IPS-18c (cell line): ENCODE measurements around the gene GRM4.

Source experiments
- H3K4me3 ChIP-seq: 2 replicates; pipeline ENCODE4 v1.7.0; 2013; ENCODE audit warnings: low read depth, mild to moderate bottlenecking, low read length, moderate library complexity; ENCODE audit not compliant: insufficient read depth
- H3K9me3 ChIP-seq: one replicate; pipeline ENCODE4 v1.6.1; 2013; ENCODE audit warnings: mild to moderate bottlenecking, low read length, moderate library complexity; ENCODE audit not compliant: control insufficient read depth, insufficient read depth

GRM4 gene

DNA sequence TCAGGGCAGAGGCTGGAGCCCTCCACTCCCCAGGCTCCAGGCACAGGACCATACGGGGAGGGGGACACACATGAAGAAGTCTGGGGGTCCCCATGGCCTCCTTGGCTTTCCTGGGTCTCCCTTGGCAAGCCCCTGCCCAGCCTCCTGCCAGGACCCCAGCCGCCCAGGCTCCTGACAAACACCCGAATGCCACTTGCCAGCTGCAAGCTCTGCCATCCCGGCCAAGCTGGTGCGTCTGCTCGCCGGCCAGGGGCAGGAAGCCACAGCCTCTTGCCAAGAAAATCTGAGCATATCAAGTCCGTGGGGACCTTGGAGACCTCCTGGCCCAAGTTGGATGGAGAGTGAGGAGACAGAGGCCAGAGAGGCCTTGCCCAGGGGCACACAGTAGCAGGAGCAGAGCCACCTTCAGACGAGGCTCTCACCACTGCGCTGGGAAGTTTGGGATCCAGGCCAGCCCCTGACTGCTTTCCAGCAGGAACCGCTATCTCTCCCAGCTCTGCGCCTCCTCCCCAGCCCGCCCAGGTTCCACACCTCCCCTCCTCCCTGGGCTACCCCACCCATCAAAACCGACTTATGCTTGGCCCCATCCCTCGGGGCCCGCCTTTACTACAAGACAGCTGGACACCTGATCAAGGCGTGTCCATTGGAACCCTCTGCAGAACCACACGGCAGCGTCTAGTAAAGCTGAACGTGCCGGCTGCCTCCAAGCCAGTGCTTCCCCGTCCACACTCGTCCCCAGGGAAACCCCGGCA is 80.2 kb downstream of the GRM4 start:
- Histone ChIP-seq H3K9me3 (no peaks in the 10 kb centered on the region), H3K4me3 (no peak overlapping the region)

DNA sequence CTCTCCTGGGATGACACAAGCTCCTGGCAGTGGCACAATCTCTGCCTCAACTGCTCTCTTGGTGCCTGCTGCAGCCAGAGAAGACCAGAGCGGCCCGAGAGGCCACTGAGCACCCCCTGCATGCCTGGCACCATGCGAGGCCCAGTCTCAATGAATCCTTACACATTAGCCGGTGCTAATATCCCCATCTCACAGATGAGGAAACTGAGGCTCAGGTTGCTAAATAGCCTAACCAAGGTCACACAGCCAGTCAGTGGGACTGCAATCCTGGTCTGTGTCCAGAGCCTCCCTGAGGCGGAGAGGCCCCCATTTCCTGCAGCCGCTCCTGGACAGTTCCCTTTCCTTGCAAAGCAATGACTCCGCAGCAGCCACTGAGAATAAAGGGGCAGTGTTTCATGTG is 81.2 kb downstream of the GRM4 start:
- H3K9me3 ChIP-seq: no peaks in the 10 kb centered on the region
- H3K4me3 ChIP-seq: no peak overlapping the region

DNA sequence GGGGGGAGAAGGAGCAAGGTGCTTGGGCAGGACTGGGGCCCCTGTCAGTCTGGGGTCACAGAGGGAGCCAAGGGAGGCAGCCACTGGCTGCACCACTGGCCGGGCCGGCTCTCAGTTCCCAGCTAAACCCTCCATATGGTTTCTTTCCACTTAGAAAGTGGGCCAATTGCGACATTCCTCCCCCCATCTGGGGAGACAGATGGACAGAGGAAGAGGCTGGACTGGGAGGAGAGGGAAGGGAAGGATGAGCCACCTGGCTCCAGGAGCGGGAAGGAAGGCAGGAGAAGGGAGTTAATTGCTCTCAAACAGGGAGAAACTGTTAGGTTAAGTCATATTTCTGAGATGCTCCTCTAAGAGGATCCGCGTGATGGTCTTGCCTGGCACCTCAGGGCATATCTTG is 82.2 kb downstream of the GRM4 start:
- H3K9me3 ChIP-seq: no peaks in the 10 kb centered on the region
- H3K4me3 ChIP-seq: no peak overlapping the region

DNA sequence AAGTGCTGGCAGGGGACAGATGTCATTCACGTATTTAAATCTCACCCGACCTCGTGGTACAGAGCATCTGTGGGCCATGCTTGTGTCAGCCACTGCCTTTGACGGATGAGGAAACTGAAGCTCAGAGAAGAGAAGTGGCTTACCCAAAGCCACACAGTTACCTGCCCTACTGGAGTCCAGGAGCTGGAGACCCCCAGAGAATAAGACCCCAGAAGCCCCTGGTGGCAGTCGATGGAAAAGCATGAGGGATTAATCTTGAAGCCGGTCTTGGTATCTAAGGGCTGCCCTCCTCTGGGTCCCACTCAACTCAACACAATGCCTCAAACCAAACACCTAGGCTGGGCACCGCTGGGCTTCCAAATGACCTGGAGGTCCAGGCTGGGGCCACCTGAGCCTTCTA is 83.1 kb downstream of the GRM4 start:
- no peak overlapping the region for H3K4me3 ChIP-seq
- H3K9me3 ChIP-seq: no peaks in the 10 kb centered on the region

DNA sequence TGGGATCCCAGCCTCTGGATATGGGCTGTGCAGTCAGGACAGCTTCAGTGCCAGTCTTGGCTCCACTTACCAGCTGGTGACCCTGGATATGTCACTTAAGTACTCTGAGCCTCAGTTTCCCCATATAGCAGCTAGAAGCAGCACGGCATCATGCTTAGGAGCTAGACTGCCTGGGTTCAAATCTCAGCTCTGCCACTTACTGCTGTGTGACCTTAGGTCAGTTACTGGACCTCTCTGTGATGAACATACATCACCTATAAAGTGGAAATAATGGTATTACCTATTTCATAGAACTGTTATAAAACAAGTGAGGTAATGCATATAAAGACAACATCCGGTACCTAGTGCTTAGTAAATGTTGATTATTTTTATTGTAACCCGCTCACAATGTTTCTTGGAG is 83.7 kb downstream of the GRM4 start:
- Histone ChIP-seq H3K4me3 (no peak overlapping the region), H3K9me3 (no peaks in the 10 kb centered on the region)

DNA sequence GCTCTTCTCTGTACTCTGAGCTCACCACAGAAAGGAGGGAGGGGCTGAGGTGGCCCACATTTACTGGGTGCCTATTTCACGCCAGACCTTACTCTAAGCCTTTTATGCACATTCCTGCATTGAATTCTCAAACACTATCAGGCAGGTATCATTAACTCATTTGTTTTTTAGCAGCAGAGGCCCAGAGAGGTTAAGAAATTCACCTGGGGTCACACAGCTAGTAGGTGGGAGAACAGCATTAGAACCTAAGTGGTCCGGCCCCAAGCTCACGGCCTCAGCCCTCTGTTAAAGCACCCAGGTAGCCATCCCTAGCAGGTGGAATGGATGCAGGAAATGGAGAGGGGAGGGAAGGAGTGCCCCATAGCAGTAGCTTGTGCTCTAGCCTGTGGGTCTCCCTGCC is 84.5 kb downstream of the GRM4 start:
- no peak overlapping the region for H3K4me3 ChIP-seq
- no peaks in the 10 kb centered on the region for H3K9me3 ChIP-seq

DNA sequence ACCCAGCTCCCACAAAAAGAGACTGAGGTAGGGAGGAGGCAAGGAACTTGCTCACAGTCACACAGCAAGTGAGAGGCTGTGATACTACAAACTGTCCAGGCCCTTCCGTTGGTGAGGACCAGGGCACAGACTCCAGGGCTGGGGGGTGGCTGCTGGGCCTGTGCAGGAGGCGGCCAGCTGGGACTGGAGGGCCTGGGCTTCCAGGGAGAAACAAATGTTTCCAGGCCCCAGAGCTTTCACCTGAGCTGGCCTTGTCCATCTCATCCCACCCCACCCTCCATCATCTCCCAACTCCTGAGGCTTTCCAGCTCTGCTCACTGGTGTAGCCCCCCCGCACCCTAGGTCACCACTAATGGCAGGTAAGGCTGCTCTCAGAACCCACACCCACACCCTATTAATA is 86.0 kb downstream of the GRM4 start:
- Histone ChIP-seq H3K9me3 (no peaks in the 10 kb centered on the region), H3K4me3 (no peak overlapping the region)

DNA sequence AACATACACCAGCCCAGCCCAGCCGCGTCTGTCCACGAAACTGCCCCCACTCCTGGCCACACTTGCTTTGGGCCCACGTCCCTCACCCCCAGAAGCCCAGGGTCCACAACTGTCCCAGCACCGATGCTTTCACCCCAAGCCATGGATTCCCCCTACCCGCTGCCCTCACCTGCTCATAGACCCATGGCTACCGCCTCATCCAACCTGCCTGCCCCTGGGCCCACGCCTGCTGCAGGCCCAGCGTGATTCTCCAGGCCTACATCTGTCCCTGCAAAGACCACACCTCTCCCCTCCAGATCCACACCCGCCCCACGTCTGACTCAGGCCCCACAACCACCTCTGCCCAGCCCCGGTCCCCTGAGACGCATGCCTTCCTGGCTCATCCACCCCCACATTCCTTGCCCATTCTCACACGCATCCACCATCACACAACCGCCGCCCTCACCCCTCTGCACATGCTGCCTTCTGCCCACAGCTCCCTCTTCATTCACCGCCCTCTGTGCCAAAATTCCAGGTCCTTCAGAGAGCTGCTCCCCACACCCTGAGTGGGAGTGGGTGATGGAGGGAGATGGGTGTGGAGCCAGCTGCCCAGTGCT is 86.7 kb downstream of the GRM4 start:
- no peak overlapping the region for H3K4me3 ChIP-seq
- H3K9me3 ChIP-seq: no peaks in the 10 kb centered on the region

DNA sequence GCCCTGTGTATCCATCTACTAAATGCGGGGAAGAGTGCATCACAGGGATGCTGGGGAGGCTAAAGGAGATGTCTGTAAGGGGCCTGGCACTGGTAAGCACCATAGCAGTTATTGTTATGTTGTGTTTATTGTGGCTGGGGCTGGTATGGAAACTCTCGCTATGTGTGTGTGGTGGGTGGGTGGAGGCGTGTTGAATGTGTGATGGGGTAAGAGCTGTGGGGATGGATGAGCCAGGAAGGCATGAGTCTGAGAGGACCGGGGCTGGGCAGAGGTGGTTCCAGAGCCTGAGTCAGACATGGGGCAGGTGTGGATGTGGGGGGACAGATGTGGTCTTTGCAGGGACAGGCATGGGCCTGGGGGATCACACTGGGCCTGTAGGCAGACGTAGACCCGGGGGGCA is 88.1 kb downstream of the GRM4 start:
- Histone ChIP-seq H3K4me3 (no peak overlapping the region), H3K9me3 (no peaks in the 10 kb centered on the region)

DNA sequence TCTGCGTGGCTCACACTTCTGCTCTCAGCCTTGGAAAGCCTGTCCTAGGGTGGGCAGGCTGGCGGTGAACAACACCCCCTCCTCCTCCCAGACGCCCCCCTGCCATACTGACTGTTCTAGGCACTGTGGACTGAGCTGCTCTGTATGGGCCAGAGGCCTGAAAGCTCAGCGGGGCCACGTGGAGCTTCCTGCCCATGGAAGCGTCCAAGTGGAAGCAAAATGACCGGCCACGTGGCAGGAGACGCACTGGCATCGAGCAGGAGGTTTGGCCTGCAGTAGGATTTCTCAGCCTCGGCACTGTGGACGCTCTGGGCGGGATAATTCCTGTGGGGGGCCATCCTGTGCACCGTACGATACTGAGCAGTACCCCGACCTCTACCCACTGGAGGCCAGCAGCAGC is 88.7 kb downstream of the GRM4 start:
- H3K9me3 ChIP-seq: no peaks in the 10 kb centered on the region
- H3K4me3 ChIP-seq: no peak overlapping the region

DNA sequence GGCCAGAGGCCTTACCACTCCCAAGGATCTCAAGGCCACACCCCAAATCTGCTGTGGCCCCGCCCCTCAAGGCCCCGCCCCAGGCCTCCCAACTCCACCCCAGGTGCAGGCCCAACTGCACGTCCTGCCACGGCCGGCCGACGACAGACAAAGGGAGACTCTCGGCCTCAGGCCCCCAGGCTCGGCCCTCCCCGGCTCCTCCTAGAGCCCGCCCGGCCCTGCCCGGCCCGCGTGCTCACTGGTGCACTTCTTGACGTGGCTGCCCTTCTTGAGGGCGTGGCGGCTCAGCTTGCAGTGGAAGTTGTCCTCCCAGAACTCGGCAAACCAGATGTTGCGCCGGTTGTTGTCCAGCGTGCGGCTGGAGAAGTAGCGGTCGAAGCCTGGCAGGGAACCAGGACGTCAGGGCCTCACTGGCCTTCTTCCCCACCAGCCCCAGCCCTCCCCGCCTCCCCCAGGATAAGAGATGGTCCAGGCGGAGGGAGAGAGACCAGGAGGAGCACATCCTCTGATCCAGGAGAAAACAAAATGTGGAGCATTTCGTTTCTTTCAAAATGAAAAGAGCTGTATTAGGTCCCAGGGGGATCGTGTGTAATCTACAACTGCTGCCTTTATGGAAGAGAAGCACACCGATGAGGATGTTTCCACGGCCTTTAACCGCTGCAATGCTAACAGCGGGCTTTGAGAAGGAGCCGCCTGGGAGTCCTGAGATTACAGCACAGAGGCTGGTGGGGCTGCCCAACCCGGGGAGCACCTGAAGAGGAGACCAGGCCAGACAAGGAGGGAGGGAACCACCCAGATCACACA is 89.4 kb downstream of the GRM4 start:
- Histone ChIP-seq H3K9me3 (no peaks in the 10 kb centered on the region), H3K4me3 (no peak overlapping the region)

DNA sequence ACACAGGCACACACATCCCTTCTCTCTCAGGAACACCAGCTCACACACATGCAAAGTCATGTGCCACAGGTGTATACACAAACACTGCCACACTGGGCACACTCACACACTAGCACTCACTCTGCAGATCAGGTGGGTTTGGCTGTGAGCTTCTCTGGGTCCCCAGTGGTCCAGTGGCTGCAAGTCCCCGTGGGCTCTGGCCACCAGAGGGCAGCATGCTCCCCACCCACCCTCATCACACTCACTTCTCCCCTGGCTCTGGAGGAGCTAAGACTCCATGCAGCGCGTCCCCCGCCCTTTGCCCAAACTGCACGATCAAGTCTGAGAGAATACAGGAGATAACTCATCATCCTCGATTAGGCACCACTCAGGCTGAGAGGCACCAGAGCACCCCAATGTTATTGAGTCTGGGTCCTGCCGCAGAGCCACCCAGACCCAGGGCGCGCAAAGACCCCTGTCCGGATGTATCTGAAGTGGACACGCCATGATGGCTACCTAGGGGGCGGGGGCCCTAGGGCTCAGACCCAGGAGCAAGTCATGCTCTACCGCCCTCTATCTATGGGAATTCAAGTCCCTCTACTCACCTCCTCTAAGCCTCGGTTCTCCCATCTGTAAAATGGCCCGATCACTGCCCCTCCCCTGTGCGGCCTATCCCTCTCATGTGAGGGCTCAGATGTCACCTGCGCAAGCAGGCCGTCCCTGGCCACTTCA is 90.5 kb downstream of the GRM4 start:
- H3K9me3 ChIP-seq: no peaks in the 10 kb centered on the region
- no peak overlapping the region for H3K4me3 ChIP-seq

DNA sequence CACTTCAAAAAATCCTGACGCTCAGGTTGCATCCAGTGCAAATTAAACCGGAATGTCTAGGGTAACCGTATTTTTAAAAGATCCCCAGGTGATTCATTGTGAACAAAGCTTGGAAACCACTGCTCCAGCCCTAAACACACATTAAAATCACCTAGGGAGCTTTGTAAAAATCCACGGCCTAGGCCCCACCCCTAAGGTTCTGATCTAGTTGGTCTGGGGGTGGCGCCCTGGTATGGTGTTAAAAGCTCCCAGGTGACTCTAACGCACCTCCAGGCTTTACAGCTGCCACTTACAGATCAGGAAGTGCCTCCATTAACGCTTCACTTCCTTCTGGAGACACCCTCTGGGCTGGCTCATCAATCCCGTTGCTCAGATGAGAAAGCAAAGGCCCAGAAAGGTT is 92.2 kb downstream of the GRM4 start:
- Histone ChIP-seq H3K9me3 (no peaks in the 10 kb centered on the region), H3K4me3 (no peak overlapping the region)

DNA sequence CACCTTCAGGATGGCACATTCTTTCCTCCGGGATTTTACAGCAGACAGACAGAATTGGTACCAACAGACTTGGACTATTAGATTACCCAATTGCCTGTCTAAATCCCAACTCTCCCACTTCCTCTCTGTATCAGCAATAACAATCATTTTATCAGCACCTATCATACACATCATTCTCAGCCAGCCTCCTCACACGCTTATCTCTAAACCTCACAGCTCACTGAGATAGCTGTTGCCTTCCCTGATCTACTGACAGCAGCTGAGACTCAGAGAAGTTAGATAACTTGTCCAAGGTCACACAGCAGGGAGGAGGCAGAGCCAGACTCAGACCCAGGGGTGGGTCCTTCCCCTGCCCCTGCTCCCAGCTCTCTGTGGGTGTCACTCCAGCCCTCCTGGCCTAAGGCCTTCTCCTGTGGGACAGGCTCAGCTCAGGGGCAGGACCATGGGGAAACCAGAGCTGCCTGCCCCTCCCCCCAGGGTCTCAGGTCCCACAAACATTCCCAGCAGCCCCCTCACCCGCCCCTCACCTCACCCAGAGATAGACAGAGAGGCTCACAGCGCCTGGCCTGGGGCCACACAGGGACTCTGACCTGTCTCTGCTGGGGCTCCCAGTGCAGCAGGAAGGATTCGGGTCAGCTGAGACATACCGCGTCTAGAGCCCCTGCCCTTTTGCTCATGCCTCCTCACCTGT is 92.8 kb downstream of the GRM4 start:
- Histone ChIP-seq H3K9me3 (no peaks in the 10 kb centered on the region), H3K4me3 (no peak overlapping the region)

DNA sequence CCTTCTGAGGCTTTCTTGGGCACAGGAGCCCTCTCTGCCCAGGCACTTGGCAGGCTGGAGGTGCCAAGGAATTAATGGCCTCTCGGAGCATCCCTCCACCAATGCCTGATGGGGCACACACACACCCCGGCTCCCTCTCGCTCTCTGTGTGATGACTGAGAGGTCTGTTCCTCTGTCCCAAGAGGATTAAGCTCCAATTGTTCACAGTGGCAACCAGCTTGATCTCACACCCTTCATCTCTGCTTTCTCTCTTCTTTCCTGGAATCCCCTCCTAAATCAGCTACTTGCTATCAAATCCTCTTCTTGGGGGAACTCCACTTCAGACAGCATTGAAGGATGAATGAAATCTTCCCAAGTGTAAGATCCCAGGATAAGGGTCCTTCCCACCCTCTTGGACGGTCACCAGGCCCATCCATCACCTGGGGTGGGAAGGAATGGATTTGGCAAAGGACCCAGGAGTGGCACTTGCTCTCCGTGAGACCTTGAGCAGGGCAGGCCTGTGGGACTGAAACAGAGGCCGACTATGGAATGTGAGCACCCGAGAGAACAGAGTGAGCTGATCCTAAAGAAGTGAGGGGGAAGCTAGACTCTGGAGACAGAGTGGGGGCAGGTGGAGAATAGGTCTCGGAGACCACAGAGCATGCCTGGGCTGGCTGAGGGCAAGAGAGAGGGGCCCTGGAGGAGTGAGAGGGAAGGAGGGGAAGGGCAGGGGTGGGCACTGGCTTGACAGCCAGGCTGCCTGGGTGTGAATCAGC is 93.6 kb downstream of the GRM4 start:
- no peak overlapping the region for H3K4me3 ChIP-seq

DNA sequence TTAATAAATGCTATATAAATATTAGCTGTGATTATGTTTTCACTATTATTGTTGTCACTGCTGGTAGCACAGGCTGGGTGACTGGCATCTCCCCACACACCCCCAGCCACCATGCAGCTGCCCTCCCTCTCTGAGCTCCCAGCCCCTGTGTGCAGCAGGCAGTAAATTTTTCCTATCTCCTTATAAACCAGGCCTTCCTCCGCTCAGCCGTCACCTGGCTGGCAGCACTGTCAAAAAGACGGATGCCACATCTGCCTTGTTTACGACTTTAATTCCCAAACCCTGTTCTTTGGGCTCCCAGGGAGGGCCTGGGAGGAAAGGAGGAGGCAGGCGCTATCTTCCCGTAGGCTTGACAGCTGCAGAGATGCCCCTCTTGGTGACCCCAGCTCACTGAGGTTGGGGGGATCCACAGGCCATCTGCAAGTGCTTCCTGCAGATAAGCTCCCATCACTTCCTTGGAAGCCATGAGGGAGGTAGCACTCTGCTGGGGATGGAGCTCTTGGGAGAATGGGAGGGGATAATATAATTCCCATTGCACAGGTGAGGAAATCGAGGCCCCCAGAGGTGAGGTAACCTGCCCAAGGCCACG is 94.5 kb downstream of the GRM4 start:
- H3K9me3 ChIP-seq: no peaks in the 10 kb centered on the region
- H3K4me3 ChIP-seq: no peak overlapping the region

More for the DNA sequence above, 93.6 kb downstream of the GRM4 start:
- H3K9me3 ChIP-seq: no peaks in the 10 kb centered on the region
